OCI-LY7 (cell line): ENCODE results near the gene TLE5. TPM values are rescaled to one million over a fixed set of nuclear protein-coding genes. Genes with fewer than 3 reads are reported as not detected.

Source experiments
- BruUV-seq: library from RNA; stranded (reverse); fragments of 400-500 nt; replicated peaks from 2 replicates; lab custom pipeline; 2021; lab: Mats Ljungman, UMichigan
- CTCF ChIA-PET: fragments of 300-600 bp; sonication (Branson Sonifier 250); formaldehyde crosslinking; loops from one replicate; lab custom pipeline; 2022; ENCODE audit warnings: antibody characterized with exemption; ENCODE audit not compliant: unreplicated experiment; lab: Charles Lee
- POLR2A ChIA-PET: fragments of 300-600 bp; sonication (Branson Sonifier 250); formaldehyde crosslinking; loops from one replicate; lab custom pipeline; 2022; ENCODE audit warnings: antibody characterized with exemption; lab: Charles Lee
- DNase-seq: peaks from one replicate; pipeline ENCODE4 v3.0.0-alpha.2; 2015; ENCODE audit warnings: low spot score
- H2AFZ ChIP-seq: fragments of 200-600 bp; sonication (generic), shearing (Covaris generic); 2 replicates; pipeline ENCODE4 v1.6.1; 2014; ENCODE audit warnings: mild to moderate bottlenecking, antibody characterized with exemption, low read length, moderate library complexity
- H3K27ac ChIP-seq: fragments of 200-600 bp; sonication (generic); 2 replicates; pipeline ENCODE4 v1.5.1; 2014; ENCODE audit warnings: mixed run types, low read depth, mild to moderate bottlenecking, moderate library complexity, low read length, inconsistent platforms; ENCODE audit not compliant: poor library complexity, severe bottlenecking
- H3K36me3 ChIP-seq: fragments of 200-600 bp; sonication (generic); 2 replicates; pipeline ENCODE4 v1.6.1; 2014; ENCODE audit warnings: mild to moderate bottlenecking, antibody characterized with exemption, low read length, moderate library complexity, mixed read lengths; ENCODE audit not compliant: insufficient read depth
- H3K4me1 ChIP-seq: fragments of 200-600 bp; sonication (generic); 2 replicates; pipeline ENCODE4 v1.5.1; 2014; ENCODE audit warnings: mild to moderate bottlenecking, low read length; ENCODE audit not compliant: insufficient read depth, poor library complexity, severe bottlenecking
- H3K4me2 ChIP-seq: fragments of 200-600 bp; sonication (generic); 2 replicates; pipeline ENCODE4 v1.6.1; 2014; ENCODE audit warnings: mild to moderate bottlenecking, low read length
- H3K4me3 ChIP-seq: fragments of 200-600 bp; sonication (generic); 2 replicates; pipeline ENCODE4 v1.5.1; 2014; ENCODE audit warnings: mild to moderate bottlenecking, low read depth, low read length; ENCODE audit not compliant: poor library complexity, severe bottlenecking
- H3K79me2 ChIP-seq: fragments of 200-600 bp; sonication (generic); 2 replicates; pipeline ENCODE4 v1.6.1; 2016; ENCODE audit warnings: low read depth, mild to moderate bottlenecking, low read length, moderate library complexity, mixed read lengths; ENCODE audit not compliant: insufficient read depth
- H3K9me2 ChIP-seq: fragments of 200-600 bp; sonication (generic); 2 replicates; pipeline ENCODE4 v1.6.1; 2016; ENCODE audit warnings: mild to moderate bottlenecking, low read length, mixed read lengths; ENCODE audit not compliant: insufficient read depth
- H3K9me3 ChIP-seq: fragments of 200-600 bp; sonication (generic); 2 replicates; pipeline ENCODE4 v1.6.1; 2014; ENCODE audit warnings: mild to moderate bottlenecking, mixed run types, low read length, mixed read lengths
- H4K20me1 ChIP-seq: fragments of 200-600 bp; sonication (generic); 2 replicates; pipeline ENCODE4 v1.6.1; 2014; ENCODE audit warnings: mild to moderate bottlenecking, antibody characterized with exemption, low read length, moderate library complexity, mixed read lengths; ENCODE audit not compliant: insufficient read depth
- EZH2phosphoT487 ChIP-seq: fragments of 200-600 bp; sonication (generic); IDR thresholded peaks from 2 replicates; pipeline ENCODE4 v1.6.1; 2018; ENCODE audit warnings: low read depth, borderline replicate concordance, mild to moderate bottlenecking, mixed run types, antibody characterized with exemption, low read length, moderate library complexity, mixed read lengths
- intact Hi-C: fragments of 100-400 bp; cut with micrococcal nuclease; formaldehyde crosslinking; loops from one replicate; pipeline ENCODE4 v1.10.0; 2022; ENCODE audit not compliant: unreplicated experiment
- total RNA-seq, 2 experiments: library from RNA; depleted of rRNA in 1 of 2; stranded (reverse); fragments of >200 nt in 1 of 2; shearing (Covaris generic) in 1 of 2; gene quantifications; 2 replicates each; pipeline ENCODE4 v1.2.3, GENCODE V29; 2014 to 2022
- TF ChIP-seq, protein P1 (sequence below): fragments of 200-600 bp; sonication (generic); conservative IDR thresholded peaks from 2 replicates; pipeline ENCODE4 v1.5.1; 2014; ENCODE audit warnings: mild to moderate bottlenecking, antibody characterized with exemption, low read length, moderate library complexity, mixed read lengths

The TLE5 gene
- total RNA-seq, 2 experiments from 2014 or later: 376 to 424 TPM

- no TSS peak for BruUV-seq
- POLR2A ChIA-PET: no interaction called here
- Histone ChIP-seq H4K20me1 (no peaks in the 10 kb centered on the region), H3K4me3 (no peak overlapping the region), H3K27ac (no peak overlapping the region), H3K36me3 (no peaks in the 10 kb centered on the region), H2AFZ (no peak overlapping the region), H3K4me1 (peaks cover 6% of the 10 kb centered on the region), H3K79me2 (no peaks in the 10 kb centered on the region), H3K9me3 (no peaks in the 10 kb centered on the region), H3K4me2 (no peak overlapping the region), H3K9me2 (no peaks in the 10 kb centered on the region)
- TF ChIP-seq, protein P1, sequence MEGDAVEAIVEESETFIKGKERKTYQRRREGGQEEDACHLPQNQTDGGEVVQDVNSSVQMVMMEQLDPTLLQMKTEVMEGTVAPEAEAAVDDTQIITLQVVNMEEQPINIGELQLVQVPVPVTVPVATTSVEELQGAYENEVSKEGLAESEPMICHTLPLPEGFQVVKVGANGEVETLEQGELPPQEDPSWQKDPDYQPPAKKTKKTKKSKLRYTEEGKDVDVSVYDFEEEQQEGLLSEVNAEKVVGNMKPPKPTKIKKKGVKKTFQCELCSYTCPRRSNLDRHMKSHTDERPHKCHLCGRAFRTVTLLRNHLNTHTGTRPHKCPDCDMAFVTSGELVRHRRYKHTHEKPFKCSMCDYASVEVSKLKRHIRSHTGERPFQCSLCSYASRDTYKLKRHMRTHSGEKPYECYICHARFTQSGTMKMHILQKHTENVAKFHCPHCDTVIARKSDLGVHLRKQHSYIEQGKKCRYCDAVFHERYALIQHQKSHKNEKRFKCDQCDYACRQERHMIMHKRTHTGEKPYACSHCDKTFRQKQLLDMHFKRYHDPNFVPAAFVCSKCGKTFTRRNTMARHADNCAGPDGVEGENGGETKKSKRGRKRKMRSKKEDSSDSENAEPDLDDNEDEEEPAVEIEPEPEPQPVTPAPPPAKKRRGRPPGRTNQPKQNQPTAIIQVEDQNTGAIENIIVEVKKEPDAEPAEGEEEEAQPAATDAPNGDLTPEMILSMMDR: no peak
- no peak for TF ChIP-seq EZH2phosphoT487
- intact Hi-C loops: no loop called here
- no peak for DNase-seq
- CTCF ChIA-PET: no interaction called here
These were observed 53.3 kb downstream of the TLE5 start for GRCh38 chr19:3008994-3009393.

GRCh38 chr19:3007975-3008374 lies 54.3 kb downstream of the TLE5 start:
- Histone ChIP-seq H3K36me3 (no peaks in the 10 kb centered on the region), H4K20me1 (no peaks in the 10 kb centered on the region), H2AFZ (no peak overlapping the region), H3K4me3 (no peak overlapping the region), H3K9me3 (no peaks in the 10 kb centered on the region), H3K79me2 (no peaks in the 10 kb centered on the region), H3K4me1 (peaks cover 6% of the 10 kb centered on the region), H3K4me2 (no peak overlapping the region), H3K9me2 (no peaks in the 10 kb centered on the region), H3K27ac (no peak overlapping the region)
- intact Hi-C loops: no loop called here
- no TSS peak for BruUV-seq
- no peak for DNase-seq
- TF ChIP-seq EZH2phosphoT487: no peak
- TF ChIP-seq, protein P1: no peak
- ChIA-PET POLR2A (no interaction called here), CTCF (no interaction called here)

DNA sequence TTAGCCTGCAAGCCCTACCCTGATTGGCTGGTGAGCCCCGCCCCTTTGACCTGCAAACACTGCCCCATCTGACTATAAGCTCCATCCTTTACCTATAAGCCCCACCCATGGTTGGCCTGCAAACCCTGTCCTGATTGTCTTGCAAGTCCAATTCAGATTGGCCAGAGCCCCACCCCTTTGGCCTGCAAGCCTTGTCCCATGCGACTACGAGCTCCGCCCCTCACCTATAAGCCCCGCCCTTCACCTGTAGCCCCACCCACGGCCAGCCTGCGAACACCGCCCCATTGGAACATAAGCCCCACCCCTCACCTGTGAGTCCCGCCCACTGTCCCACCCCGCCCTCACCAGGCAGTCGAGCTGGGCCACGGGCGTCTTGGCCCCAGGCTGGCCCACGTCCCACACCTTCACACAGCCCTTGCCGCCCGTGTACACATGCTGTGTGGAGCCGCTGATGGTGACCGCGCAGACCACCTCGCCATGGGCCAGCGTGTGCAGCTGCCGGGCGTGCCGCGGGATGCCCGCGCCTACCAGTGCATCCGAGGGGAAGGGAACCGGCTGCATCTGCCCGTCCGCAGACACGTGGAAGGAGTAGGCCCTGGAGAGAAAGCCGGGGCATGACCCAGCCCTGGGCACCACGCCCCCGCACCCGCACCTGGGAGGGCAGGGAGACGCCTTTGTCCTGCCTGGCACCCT lies 56.1 kb downstream of the TLE5 start:
- Histone ChIP-seq H3K79me2 (no peaks in the 10 kb centered on the region), H3K4me2 (no peak overlapping the region), H3K27ac (no peak overlapping the region), H3K4me3 (no peak overlapping the region), H4K20me1 (no peaks in the 10 kb centered on the region), H3K9me3 (no peaks in the 10 kb centered on the region), H3K9me2 (no peaks in the 10 kb centered on the region), H3K36me3 (no peaks in the 10 kb centered on the region), H3K4me1 (peaks cover 6% of the 10 kb centered on the region), H2AFZ (no peak overlapping the region)
- peak; percentile 48 for DNase-seq
- POLR2A ChIA-PET: no interaction called here
- CTCF ChIA-PET: no interaction called here
- intact Hi-C loops: no loop called here
- no peak for TF ChIP-seq EZH2phosphoT487
- TF ChIP-seq, protein P1: no peak
- no TSS peak for BruUV-seq
